ENCODE results near the gene CMIP. TPM values are rescaled to one million over a fixed set of nuclear protein-coding genes. Genes with fewer than 3 reads are reported as not detected.

Gene CMIP
- total RNA-seq, 1 experiment from 2014 or later, result 68.0 TPM

DNA sequence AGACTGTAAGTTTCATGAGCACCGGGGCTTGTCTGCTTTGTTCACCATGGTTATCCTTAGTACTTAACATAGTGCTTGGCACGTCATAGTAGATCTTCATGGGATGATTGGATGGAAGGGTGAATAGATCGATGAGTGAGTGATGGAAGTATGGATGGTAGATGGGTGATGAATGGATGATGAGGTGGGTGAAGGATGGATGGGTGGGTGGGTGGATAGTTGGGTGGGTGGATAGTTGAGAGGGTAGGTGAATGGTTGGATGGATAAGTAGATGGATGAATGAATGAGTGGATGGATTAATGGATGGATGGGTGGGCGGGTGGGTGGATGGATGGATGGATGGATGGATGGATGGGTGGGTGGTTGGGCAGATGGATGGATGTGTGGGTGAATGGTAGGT, 201.3 kb downstream of the CMIP start:
- Mint-ChIP-seq H3K9me3 (ENCODE audit: unreplicated experiment) (no peaks in the 10 kb centered on the region), H3K36me3 (ENCODE audit: insufficient read depth, unreplicated experiment) (peaks cover 18% of the 10 kb centered on the region), H3K4me3 (ENCODE audit: unreplicated experiment) (no peak overlapping the region), H3K4me1 (ENCODE audit: low read depth, unreplicated experiment) (peaks cover 6% of the 10 kb centered on the region), H3K27ac (ENCODE audit: unreplicated experiment) (no peak overlapping the region), H3K27me3 (ENCODE audit: insufficient read depth, unreplicated experiment) (no peaks in the 10 kb centered on the region)
- ChIA-PET CTCF (no interaction called here), POLR2A (no interaction called here)
- H3K4me1 ChIP-seq, result no peaks in the 10 kb centered on the region
- BruUV-seq (replicated peaks), result no TSS peak
- no peak for DNase-seq
- H3K9me3 ChIP-seq, result no peaks in the 10 kb centered on the region
- H3K27me3 ChIP-seq (replicated peaks; ENCODE audit: control insufficient read depth, insufficient read depth, low read length), result no peaks in the 10 kb centered on the region
- no peak overlapping the region for H3K4me3 ChIP-seq (ENCODE audit: low read depth, low read length)
- intact Hi-C loops (cut with micrococcal nuclease; ENCODE audit: unreplicated experiment), result no loop called here
- no peaks in the 10 kb centered on the region for H3K36me3 ChIP-seq (ENCODE audit: control insufficient read depth, insufficient read depth, low read length)
- TF ChIP-seq, protein P1, sequence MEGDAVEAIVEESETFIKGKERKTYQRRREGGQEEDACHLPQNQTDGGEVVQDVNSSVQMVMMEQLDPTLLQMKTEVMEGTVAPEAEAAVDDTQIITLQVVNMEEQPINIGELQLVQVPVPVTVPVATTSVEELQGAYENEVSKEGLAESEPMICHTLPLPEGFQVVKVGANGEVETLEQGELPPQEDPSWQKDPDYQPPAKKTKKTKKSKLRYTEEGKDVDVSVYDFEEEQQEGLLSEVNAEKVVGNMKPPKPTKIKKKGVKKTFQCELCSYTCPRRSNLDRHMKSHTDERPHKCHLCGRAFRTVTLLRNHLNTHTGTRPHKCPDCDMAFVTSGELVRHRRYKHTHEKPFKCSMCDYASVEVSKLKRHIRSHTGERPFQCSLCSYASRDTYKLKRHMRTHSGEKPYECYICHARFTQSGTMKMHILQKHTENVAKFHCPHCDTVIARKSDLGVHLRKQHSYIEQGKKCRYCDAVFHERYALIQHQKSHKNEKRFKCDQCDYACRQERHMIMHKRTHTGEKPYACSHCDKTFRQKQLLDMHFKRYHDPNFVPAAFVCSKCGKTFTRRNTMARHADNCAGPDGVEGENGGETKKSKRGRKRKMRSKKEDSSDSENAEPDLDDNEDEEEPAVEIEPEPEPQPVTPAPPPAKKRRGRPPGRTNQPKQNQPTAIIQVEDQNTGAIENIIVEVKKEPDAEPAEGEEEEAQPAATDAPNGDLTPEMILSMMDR (IDR thresholded peaks at IDR 0.05; ENCODE audit: insufficient read depth in 1 of 2, low read depth in 1 of 2, low read length in 1 of 2, severe bottlenecking in 1 of 2, unreplicated experiment in 1 of 2), result no peak

GRCh38 chr16:81646561-81646960, 202.0 kb downstream of the CMIP start:
- no TSS peak for BruUV-seq (replicated peaks)

DNA sequence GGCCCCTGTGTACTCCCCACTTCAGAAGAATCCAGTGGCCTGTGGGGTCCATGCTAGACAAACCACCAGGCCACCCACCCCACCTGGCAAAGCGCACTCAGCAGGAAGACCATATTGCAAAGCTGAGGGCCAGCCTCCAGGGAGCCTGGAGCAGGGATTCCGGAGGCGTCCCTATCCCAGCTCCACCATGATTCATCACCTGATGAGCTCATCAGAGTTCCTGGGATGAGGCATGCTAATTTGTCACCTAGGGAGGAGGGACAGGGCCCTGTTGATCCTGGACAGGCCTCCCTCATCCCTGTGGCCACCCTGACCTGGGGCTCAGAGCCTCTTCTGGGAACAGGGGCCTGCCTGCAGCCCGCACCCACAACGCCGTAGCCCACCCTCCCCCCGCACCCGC, 202.9 kb downstream of the CMIP start:
- intact Hi-C loops (cut with micrococcal nuclease; ENCODE audit: unreplicated experiment), result no loop called here
- TF ChIP-seq, protein P1 (IDR thresholded peaks at IDR 0.05; ENCODE audit: insufficient read depth in 1 of 2, low read depth in 1 of 2, low read length in 1 of 2, severe bottlenecking in 1 of 2, unreplicated experiment in 1 of 2), result no peak
- Histone ChIP-seq H3K9me3 (no peaks in the 10 kb centered on the region), H3K4me3 (ENCODE audit: low read depth, low read length) (no peak overlapping the region), H3K36me3 (ENCODE audit: control insufficient read depth, insufficient read depth, low read length) (no peaks in the 10 kb centered on the region), H3K27me3 (replicated peaks; ENCODE audit: control insufficient read depth, insufficient read depth, low read length) (no peaks in the 10 kb centered on the region), H3K4me1 (no peaks in the 10 kb centered on the region)
- DNase-seq, result no peak
- no TSS peak for BruUV-seq (replicated peaks)
- ChIA-PET POLR2A (no interaction called here), CTCF (interaction anchor here (0.7 kb wide), 1 partner anchor 47 kb away, joined by 4 read pairs; no protein-coding TSS in a partner anchor)
- Mint-ChIP-seq H3K4me1 (ENCODE audit: low read depth, unreplicated experiment) (peaks cover 6% of the 10 kb centered on the region), H3K36me3 (ENCODE audit: insufficient read depth, unreplicated experiment) (peaks cover 12% of the 10 kb centered on the region), H3K4me3 (ENCODE audit: unreplicated experiment) (no peak overlapping the region), H3K27ac (ENCODE audit: unreplicated experiment) (no peak overlapping the region), H3K9me3 (ENCODE audit: unreplicated experiment) (no peaks in the 10 kb centered on the region), H3K27me3 (ENCODE audit: insufficient read depth, unreplicated experiment) (no peaks in the 10 kb centered on the region)

More at GRCh38 chr16:81646561-81646960, 202.0 kb downstream of the CMIP start:
- Histone ChIP-seq H3K27me3 (replicated peaks; ENCODE audit: control insufficient read depth, insufficient read depth, low read length) (no peaks in the 10 kb centered on the region), H3K36me3 (ENCODE audit: control insufficient read depth, insufficient read depth, low read length) (no peaks in the 10 kb centered on the region), H3K4me3 (ENCODE audit: low read depth, low read length) (no peak overlapping the region), H3K9me3 (no peaks in the 10 kb centered on the region), H3K4me1 (no peaks in the 10 kb centered on the region)
- DNase-seq, result no peak
- H3K4me3 Mint-ChIP-seq (ENCODE audit: unreplicated experiment), result no peak overlapping the region
- peaks cover 6% of the 10 kb centered on the region for H3K4me1 Mint-ChIP-seq (ENCODE audit: low read depth, unreplicated experiment)
- POLR2A ChIA-PET, result no interaction called here
- H3K36me3 Mint-ChIP-seq (ENCODE audit: insufficient read depth, unreplicated experiment), result peaks cover 12% of the 10 kb centered on the region
- no peaks in the 10 kb centered on the region for H3K9me3 Mint-ChIP-seq (ENCODE audit: unreplicated experiment)
- no peak overlapping the region for H3K27ac Mint-ChIP-seq (ENCODE audit: unreplicated experiment)
- no peaks in the 10 kb centered on the region for H3K27me3 Mint-ChIP-seq (ENCODE audit: insufficient read depth, unreplicated experiment)
- intact Hi-C loops (cut with micrococcal nuclease; ENCODE audit: unreplicated experiment), result no loop called here
- TF ChIP-seq, protein P1 (IDR thresholded peaks at IDR 0.05; ENCODE audit: insufficient read depth in 1 of 2, low read depth in 1 of 2, low read length in 1 of 2, severe bottlenecking in 1 of 2, unreplicated experiment in 1 of 2), result no peak
- CTCF ChIA-PET, result no interaction called here
